HG03575 (cell line): ENCODE data around the gene SPATC1L.

Experiments
- ATAC-seq: cut with Tn5 transposase; IDR thresholded peaks from one replicate; pipeline ENCODE4 v1.9.1; 2021; ENCODE audit not compliant: unreplicated experiment, insufficient number of reproducible peaks, low FRiP score; ENCODE audit errors: extremely low read depth

The SPATC1L gene

GRCh38 chr21:46216132-46216747, 32.0 kb upstream of the SPATC1L start:
- ATAC-seq = no peak

- ATAC-seq = no peak
Observed at GRCh38 chr21:46215436-46216131, 31.3 kb upstream of the SPATC1L start.

GRCh38 chr21:46214478-46215340, 30.4 kb upstream of the SPATC1L start:
- no peak for ATAC-seq

GRCh38 chr21:46213620-46214286, 29.5 kb upstream of the SPATC1L start:
- ATAC-seq = no peak

GRCh38 chr21:46212721-46213484, 28.6 kb upstream of the SPATC1L start:
- no peak for ATAC-seq

- no peak for ATAC-seq
Observed at GRCh38 chr21:46211786-46212720, 27.8 kb upstream of the SPATC1L start.

GRCh38 chr21:46211376-46211775, 27.1 kb upstream of the SPATC1L start:
- ATAC-seq = no peak

- ATAC-seq = no peak
Observed at GRCh38 chr21:46210378-46211136, 26.3 kb upstream of the SPATC1L start.

- no peak for ATAC-seq
Observed at GRCh38 chr21:46208761-46209721, 24.8 kb upstream of the SPATC1L start.

GRCh38 chr21:46207920-46208591, 23.8 kb upstream of the SPATC1L start:
- no peak for ATAC-seq

GRCh38 chr21:46207006-46207919, 23.0 kb upstream of the SPATC1L start:
- ATAC-seq = no peak

GRCh38 chr21:46206163-46207005, 22.1 kb upstream of the SPATC1L start:
- ATAC-seq = no peak

- no peak for ATAC-seq
Observed at GRCh38 chr21:46205766-46206162, 21.5 kb upstream of the SPATC1L start.

GRCh38 chr21:46205166-46205565, 20.9 kb upstream of the SPATC1L start:
- no peak for ATAC-seq
